Prostate gland (tissue), 2 donors: ENCODE data around the gene LMBR1.

Experiments
- POLR2A ChIP-seq: fragments of 450-650 bp; IDR thresholded peaks from one replicate; pipeline ENCODE4 v1.6.1; 2016; ENCODE audit warnings: antibody characterized with exemption, mild to moderate bottlenecking
- POLR2AphosphoS5 ChIP-seq: sonication (generic); formaldehyde crosslinking; IDR thresholded peaks from one replicate; pipeline ENCODE4 v1.6.1; 2017; ENCODE audit warnings: antibody characterized with exemption
- TF ChIP-seq, protein P1 (sequence below), 4 experiments: fragments of 200-600 bp in 2 of 4; fragments of 450-650 bp in 2 of 4; sonication (generic) in 2 of 4; IDR thresholded peaks; 1 replicate in 3 of 4; 2 replicates in 1 of 4; pipeline ENCODE4 v1.5.1; 2016 to 2019; ENCODE audit warnings: antibody characterized with exemption in 4 of 4, mild to moderate bottlenecking in 2 of 4, moderate library complexity in 2 of 4

DNA sequence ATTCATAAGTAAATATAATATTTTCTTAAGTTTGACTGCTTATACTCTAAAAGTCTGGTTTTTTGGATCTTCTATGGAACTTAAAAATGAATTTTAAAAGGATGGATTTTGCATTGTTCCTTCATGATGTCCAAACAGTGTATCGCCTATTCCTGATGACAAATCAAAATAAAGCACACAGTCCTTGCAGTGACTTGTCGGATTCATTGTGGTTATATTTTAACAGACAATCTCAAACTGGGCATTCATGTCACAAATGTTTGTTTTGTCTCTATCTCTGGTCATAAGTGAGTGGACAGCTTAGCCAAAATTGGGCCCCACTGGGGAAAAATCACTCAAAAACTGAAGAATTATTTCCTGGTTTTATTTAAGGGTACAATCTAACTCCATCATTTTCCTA lies 74.8 kb downstream of the LMBR1 start:
- no peak for TF ChIP-seq POLR2AphosphoS5
- TF ChIP-seq, protein P1, sequence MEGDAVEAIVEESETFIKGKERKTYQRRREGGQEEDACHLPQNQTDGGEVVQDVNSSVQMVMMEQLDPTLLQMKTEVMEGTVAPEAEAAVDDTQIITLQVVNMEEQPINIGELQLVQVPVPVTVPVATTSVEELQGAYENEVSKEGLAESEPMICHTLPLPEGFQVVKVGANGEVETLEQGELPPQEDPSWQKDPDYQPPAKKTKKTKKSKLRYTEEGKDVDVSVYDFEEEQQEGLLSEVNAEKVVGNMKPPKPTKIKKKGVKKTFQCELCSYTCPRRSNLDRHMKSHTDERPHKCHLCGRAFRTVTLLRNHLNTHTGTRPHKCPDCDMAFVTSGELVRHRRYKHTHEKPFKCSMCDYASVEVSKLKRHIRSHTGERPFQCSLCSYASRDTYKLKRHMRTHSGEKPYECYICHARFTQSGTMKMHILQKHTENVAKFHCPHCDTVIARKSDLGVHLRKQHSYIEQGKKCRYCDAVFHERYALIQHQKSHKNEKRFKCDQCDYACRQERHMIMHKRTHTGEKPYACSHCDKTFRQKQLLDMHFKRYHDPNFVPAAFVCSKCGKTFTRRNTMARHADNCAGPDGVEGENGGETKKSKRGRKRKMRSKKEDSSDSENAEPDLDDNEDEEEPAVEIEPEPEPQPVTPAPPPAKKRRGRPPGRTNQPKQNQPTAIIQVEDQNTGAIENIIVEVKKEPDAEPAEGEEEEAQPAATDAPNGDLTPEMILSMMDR (IDR thresholded peaks at IDR 0.05) = no peak
- no peak for TF ChIP-seq POLR2A
